ENCODE data around the gene TYMP. TPM values are rescaled to one million over a fixed set of nuclear protein-coding genes. Genes with fewer than 3 reads are reported as not detected.
"Not testable (repeated sequence)": the region's sequence is repeated elsewhere in the genome, so short reads cannot be mapped to it uniquely, and the experiment has no call there.

Gene TYMP
- total RNA-seq, 1 experiment from 2014 or later = 1.5 TPM

DNA sequence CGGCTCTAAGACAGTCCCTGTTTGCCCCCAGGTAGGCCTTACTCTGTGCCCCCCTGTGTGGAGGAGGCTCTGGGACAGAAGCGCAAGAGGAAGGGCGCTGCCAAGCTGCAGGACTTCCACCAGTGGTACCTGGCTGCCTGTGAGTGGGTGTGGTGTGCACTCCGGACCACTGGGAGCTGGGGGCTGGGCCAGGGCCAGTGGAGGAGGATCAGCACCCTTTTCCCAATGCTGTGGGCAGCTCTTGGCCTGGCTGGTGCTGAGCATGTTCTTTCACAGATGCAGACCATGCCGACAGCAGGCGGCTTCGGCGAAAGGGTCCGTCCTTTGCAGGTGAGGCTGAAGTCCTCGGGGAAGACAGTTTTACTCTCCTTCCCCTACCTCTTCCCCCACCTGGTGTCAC lies 8.1 kb downstream of the TYMP start (continued):
- TF ChIP-seq, protein P1, sequence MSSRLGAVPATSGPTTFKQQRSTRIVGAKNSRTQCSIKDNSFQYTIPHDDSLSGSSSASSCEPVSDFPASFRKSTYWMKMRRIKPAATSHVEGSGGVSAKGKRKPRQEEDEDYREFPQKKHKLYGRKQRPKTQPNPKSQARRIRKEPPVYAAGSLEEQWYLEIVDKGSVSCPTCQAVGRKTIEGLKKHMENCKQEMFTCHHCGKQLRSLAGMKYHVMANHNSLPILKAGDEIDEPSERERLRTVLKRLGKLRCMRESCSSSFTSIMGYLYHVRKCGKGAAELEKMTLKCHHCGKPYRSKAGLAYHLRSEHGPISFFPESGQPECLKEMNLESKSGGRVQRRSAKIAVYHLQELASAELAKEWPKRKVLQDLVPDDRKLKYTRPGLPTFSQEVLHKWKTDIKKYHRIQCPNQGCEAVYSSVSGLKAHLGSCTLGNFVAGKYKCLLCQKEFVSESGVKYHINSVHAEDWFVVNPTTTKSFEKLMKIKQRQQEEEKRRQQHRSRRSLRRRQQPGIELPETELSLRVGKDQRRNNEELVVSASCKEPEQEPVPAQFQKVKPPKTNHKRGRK (CRISPR knock-in tag; IDR thresholded peaks at IDR 0.05; ENCODE audit: borderline replicate concordance) = no peak
- TF ChIP-seq EMX1 (CRISPR knock-in tag; IDR thresholded peaks at IDR 0.05) = no peak

DNA sequence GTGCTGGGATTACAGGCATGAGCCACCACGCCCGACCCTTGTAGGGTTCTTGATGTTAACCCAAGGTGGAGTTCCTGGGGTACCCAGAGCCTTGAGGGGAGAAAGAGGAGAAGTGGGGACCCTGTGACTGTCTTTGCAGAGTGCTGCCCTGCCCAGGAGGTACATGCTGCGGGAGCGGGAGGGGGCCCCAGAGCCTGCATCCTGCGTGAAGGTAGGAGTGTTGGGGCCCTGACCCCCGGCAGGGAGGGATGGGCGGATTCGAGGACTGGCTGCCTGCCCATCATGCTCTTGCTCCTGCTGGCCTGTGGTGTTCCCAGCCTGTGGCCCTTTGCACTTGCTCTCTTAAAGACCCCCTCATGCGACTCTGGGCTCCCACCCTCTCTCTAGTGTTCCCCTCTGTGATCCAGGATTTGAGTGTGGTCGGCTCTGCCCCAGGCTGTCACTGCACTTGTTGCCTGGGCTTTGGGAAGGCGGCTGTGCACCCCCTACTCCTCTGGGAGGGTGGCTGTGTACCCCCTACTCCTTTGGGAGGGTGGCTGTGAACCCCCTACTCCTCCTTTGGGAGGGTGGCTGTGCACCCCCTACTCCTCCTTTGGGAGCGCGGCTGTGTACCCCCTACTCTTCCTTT lies 8.9 kb downstream of the TYMP start:
- DNase-seq (ENCODE audit: low spot score) (no peak), ATAC-seq (no peak)
- H3K36me3 Mint-ChIP-seq = peaks cover 10% of the 10 kb centered on the region
- no peak overlapping the region for H3K27ac Mint-ChIP-seq
- no peaks in the 10 kb centered on the region for H3K9me3 Mint-ChIP-seq
- no peaks in the 10 kb centered on the region for H3K27me3 Mint-ChIP-seq (ENCODE audit: low read depth)
- ChIA-PET CTCF (no interaction called here), POLR2A (no interaction called here)
- no peak overlapping the region for H3K4me3 Mint-ChIP-seq
- H3K4me1 Mint-ChIP-seq = peaks cover 6% of the 10 kb centered on the region
- TF ChIP-seq, protein P2, sequence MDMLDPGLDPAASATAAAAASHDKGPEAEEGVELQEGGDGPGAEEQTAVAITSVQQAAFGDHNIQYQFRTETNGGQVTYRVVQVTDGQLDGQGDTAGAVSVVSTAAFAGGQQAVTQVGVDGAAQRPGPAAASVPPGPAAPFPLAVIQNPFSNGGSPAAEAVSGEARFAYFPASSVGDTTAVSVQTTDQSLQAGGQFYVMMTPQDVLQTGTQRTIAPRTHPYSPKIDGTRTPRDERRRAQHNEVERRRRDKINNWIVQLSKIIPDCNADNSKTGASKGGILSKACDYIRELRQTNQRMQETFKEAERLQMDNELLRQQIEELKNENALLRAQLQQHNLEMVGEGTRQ (CRISPR knock-in tag; IDR thresholded peaks at IDR 0.05) = no peak
- TF ChIP-seq, protein P3, sequence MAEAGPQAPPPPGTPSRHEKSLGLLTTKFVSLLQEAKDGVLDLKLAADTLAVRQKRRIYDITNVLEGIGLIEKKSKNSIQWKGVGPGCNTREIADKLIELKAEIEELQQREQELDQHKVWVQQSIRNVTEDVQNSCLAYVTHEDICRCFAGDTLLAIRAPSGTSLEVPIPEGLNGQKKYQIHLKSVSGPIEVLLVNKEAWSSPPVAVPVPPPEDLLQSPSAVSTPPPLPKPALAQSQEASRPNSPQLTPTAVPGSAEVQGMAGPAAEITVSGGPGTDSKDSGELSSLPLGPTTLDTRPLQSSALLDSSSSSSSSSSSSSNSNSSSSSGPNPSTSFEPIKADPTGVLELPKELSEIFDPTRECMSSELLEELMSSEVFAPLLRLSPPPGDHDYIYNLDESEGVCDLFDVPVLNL (CRISPR knock-in tag; IDR thresholded peaks at IDR 0.05; ENCODE audit: borderline replicate concordance, low read depth) = no peak
- TF ChIP-seq NR1H2 (CRISPR knock-in tag; IDR thresholded peaks at IDR 0.05) (no peak), PRRX2 (CRISPR knock-in tag; IDR thresholded peaks at IDR 0.05) (no peak), NFYB (CRISPR knock-in tag; conservative IDR thresholded peaks at IDR 0.05; ENCODE audit: low read depth) (no peak), CREB1 (CRISPR knock-in tag; IDR thresholded peaks at IDR 0.05) (no peak), KAT7 (CRISPR knock-in tag; IDR thresholded peaks at IDR 0.05; ENCODE audit: borderline replicate concordance) (no peak), TP53 (CRISPR knock-in tag; IDR thresholded peaks at IDR 0.05) (no peak)
- TF ChIP-seq, protein P4, sequence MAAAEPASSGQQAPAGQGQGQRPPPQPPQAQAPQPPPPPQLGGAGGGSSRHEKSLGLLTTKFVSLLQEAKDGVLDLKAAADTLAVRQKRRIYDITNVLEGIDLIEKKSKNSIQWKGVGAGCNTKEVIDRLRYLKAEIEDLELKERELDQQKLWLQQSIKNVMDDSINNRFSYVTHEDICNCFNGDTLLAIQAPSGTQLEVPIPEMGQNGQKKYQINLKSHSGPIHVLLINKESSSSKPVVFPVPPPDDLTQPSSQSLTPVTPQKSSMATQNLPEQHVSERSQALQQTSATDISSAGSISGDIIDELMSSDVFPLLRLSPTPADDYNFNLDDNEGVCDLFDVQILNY (CRISPR knock-in tag; IDR thresholded peaks at IDR 0.05) = no peak
- TF ChIP-seq, protein P5, sequence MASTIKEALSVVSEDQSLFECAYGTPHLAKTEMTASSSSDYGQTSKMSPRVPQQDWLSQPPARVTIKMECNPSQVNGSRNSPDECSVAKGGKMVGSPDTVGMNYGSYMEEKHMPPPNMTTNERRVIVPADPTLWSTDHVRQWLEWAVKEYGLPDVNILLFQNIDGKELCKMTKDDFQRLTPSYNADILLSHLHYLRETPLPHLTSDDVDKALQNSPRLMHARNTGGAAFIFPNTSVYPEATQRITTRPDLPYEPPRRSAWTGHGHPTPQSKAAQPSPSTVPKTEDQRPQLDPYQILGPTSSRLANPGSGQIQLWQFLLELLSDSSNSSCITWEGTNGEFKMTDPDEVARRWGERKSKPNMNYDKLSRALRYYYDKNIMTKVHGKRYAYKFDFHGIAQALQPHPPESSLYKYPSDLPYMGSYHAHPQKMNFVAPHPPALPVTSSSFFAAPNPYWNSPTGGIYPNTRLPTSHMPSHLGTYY (CRISPR knock-in tag; IDR thresholded peaks at IDR 0.05) = no peak

DNA sequence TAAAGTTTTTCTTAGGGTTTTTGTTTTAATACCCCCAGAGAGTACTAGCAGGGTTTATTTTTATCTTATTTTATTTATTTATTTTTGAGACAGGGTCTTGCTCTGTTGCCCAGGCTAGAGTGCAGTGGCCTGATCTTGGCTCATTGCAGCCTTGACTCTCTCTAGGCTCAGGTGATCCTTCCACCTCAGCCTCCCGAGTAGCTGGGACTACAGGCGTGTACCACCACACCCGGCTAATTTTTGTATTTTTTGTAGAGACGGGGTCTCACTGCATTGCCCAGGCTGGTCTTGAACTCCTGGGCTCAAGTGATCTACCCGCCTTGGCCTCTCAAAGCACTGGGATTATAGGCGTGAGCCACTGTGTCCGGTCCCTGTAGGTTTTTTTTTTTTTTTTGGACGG lies 9.6 kb downstream of the TYMP start:
- H3K4me3 Mint-ChIP-seq = not testable (repeated sequence)

DNA sequence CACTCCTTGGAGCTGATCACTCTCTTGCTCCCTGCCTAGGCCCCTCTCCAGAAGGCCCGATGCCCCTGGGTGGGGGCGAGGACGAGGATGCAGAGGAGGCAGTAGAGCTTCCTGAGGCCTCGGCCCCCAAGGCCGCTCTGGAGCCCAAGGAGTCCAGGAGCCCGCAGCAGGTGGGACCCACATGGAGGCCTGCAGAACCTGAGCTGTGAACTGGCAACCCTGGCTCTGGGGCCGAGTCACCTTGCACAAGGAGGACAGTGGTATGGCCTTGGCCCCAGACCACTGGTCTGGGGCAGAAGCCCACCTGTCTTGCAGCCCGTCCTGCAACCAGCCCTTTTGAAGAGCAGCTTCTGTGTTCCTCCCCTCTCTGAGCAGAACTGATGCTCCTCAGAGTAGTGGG lies 10.7 kb downstream of the TYMP start:
- CTCF ChIA-PET = interaction anchor here (0.9 to 1.3 kb wide), 2 partner anchors 16 to 44 kb away, joined by 3 read pairs; partner anchors contain the start of gene SYCE3
- Mint-ChIP-seq H3K4me1 (no peaks in the 10 kb centered on the region), H3K9me3 (no peaks in the 10 kb centered on the region), H3K27me3 (ENCODE audit: low read depth) (no peaks in the 10 kb centered on the region), H3K27ac (no peak overlapping the region), H3K36me3 (peaks cover 15% of the 10 kb centered on the region), H3K4me3 (no peak overlapping the region)
- DNase-seq (ENCODE audit: low spot score) (no peak), ATAC-seq (no peak)
- POLR2A ChIA-PET = no interaction called here
- TF ChIP-seq ESRRA (CRISPR knock-in tag; IDR thresholded peaks at IDR 0.05; ENCODE audit: borderline replicate concordance) = no peak
- TF ChIP-seq, protein P6, sequence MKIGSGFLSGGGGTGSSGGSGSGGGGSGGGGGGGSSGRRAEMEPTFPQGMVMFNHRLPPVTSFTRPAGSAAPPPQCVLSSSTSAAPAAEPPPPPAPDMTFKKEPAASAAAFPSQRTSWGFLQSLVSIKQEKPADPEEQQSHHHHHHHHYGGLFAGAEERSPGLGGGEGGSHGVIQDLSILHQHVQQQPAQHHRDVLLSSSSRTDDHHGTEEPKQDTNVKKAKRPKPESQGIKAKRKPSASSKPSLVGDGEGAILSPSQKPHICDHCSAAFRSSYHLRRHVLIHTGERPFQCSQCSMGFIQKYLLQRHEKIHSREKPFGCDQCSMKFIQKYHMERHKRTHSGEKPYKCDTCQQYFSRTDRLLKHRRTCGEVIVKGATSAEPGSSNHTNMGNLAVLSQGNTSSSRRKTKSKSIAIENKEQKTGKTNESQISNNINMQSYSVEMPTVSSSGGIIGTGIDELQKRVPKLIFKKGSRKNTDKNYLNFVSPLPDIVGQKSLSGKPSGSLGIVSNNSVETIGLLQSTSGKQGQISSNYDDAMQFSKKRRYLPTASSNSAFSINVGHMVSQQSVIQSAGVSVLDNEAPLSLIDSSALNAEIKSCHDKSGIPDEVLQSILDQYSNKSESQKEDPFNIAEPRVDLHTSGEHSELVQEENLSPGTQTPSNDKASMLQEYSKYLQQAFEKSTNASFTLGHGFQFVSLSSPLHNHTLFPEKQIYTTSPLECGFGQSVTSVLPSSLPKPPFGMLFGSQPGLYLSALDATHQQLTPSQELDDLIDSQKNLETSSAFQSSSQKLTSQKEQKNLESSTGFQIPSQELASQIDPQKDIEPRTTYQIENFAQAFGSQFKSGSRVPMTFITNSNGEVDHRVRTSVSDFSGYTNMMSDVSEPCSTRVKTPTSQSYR (CRISPR knock-in tag; IDR thresholded peaks at IDR 0.05) = no peak
- TF ChIP-seq, protein P7, sequence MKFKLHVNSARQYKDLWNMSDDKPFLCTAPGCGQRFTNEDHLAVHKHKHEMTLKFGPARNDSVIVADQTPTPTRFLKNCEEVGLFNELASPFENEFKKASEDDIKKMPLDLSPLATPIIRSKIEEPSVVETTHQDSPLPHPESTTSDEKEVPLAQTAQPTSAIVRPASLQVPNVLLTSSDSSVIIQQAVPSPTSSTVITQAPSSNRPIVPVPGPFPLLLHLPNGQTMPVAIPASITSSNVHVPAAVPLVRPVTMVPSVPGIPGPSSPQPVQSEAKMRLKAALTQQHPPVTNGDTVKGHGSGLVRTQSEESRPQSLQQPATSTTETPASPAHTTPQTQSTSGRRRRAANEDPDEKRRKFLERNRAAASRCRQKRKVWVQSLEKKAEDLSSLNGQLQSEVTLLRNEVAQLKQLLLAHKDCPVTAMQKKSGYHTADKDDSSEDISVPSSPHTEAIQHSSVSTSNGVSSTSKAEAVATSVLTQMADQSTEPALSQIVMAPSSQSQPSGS (CRISPR knock-in tag; IDR thresholded peaks at IDR 0.05; ENCODE audit: borderline replicate concordance, low read depth) = no peak
- no peak for TF ChIP-seq CBFB (CRISPR knock-in tag; IDR thresholded peaks at IDR 0.05; ENCODE audit: low read depth)

More for the DNA sequence above, 9.6 kb downstream of the TYMP start:
- CTCF ChIA-PET; ATAC-seq; H3K9me3 Mint-ChIP-seq; POLR2A ChIA-PET; H3K36me3 Mint-ChIP-seq; H3K27me3 Mint-ChIP-seq (ENCODE audit: low read depth); DNase-seq (ENCODE audit: low spot score); H3K4me1 Mint-ChIP-seq; H3K27ac Mint-ChIP-seq: not testable (repeated sequence)
- TF ChIP-seq ZNF121 (CRISPR knock-in tag; IDR thresholded peaks at IDR 0.05) = 0 out of 2 replicates have a peak, but pooled peaks have one; percentile 9

Data from WTC11 (cell line).